GM21717 (cell line): ENCODE results near the gene KRTAP10-1.
"Not testable (repeated sequence)": the region's sequence is repeated elsewhere in the genome, so short reads cannot be mapped to it uniquely, and the experiment has no call there.

Experiments used
- ATAC-seq: cut with Tn5 transposase; IDR thresholded peaks from one replicate; pipeline ENCODE4 v1.9.1; 2021; ENCODE audit warnings: mild to moderate bottlenecking, moderate library complexity; ENCODE audit not compliant: unreplicated experiment

Gene KRTAP10-1

GRCh38 chr21:44506279-44507255 is 33.4 kb downstream of the KRTAP10-1 start:
- ATAC-seq = no peak

DNA sequence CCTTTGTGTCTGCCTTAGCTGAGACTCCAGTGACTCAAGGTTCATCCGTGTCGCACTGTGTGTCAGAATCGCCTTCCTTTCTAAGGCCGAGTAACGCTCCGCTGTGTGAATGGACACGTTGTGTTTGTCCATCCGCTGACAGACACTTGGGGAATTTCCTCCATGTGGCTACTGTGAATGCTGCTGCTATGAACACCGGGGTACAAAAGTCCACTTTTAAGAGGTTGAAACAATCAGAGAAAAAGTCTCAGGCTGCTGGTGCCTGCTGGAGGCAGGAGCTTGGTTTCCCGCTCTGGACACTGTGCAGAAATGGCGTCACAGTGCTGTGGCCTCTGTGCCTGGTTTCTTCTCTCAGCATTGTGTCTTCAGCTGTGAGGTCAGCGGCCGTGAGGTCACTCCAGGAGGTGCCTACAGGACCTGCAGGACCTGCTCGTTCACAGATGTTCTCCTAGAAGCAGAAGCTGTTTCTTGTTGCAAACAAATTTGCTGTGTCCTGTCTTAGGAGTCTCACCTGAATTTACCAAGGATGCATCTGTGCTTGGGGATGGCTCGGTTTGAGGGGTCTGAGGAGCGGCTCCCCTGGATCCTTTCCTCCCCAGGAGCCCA is 34.2 kb downstream of the KRTAP10-1 start:
- no peak for ATAC-seq

GRCh38 chr21:44503901-44504399 is 36.0 kb downstream of the KRTAP10-1 start:
- no peak for ATAC-seq

DNA sequence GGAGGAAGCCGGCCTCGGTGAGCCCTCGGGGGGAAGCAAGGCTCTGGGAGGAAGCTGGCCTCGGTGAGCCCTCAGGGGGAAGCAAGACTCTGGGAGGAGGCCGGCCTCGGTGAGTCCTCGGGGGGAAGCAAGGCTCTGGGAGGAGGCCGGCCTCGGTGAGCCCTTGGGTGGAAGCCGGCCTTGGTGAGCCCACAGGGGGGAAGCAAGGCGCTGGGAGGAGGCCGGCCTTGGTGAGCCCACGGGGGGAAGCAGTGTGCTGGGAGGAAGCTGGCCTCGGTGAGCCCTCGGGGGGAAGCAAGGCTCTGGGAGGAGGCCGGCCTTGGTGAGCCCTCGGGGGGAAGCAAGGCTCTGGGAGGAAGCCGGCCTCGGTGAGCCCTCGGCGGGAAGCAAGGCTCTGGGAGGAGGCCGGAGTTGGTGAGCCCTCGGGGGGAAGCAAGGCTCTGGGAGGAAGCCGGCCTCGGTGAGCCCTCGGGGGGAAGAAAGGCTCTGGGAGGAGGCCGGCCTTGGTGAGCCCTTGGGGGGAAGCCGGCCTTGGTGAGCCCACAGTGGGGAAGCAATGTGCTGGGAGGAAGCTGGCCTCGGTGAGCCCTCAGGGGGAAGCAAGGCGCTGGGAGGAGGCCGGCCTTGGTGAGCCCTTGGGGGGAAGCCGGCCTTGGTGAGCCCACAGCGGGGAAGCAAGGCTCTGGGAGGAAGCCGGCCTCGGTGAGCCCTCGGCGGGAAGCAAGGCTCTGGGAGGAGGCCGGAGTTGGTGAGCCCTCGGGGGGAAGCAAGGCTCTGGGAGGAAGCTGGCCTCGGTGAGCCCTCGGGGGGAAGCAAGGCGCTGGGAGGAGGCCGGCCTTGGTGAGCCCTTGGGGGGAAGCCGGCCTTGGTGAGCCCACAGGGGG is 36.7 kb downstream of the KRTAP10-1 start:
- not testable (repeated sequence) for ATAC-seq

DNA sequence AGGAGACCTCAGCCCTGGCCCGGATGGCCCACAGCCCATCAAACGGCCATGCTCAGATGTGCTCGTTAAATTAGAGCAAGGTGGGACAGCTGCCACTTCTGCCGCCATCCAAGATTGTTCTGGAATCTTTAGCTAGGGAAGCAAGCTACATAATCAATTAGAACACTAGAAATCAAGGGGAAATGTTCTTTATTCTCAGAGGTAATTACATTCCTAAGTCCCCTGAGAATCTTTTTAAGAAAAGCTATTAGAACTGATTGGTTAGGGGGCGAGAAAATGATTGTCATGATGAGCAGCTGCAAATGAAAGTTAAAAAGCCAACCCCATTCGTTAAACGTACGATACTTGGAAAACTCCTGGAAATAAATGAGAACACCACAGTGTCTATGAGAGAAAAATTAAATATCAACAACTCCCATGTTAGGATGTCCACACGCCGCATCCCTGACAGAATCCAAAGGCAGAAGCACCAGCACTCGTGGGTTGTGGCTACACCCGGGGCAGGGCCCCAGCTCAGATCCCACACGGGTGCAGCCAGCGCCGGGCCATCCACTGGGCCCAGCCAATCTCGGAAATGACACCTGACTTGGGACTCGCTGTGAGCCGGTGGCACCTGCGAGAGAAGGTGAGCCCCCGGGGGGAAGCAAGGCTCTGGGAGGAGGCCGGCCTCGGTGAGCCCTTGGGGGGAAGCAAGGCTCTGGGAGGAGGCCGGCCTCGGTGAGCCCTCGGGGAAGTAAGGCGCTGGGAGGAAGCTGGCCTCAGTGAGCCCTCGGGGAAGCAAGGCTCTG is 37.6 kb downstream of the KRTAP10-1 start:
- ATAC-seq = no peak

DNA sequence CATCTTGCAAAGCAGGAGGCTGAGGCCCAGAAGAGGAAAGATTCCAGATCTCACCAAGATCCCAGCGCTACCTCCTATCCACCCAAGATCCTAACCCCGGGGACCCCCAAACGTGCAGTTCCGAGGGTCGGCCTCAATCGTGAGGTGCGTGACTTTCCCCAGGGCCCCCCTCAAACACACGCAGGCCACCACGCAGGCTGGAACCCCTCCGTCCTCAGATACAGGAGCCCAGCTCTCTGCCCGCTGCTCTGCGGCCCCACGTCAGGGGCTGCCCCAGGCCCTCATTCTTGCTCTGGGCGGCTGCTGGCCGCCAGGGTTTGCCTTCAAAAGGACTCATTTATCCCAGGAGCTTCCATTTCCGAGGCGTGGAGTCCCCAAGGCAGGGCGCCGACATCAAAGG is 39.9 kb downstream of the KRTAP10-1 start:
- no peak for ATAC-seq

DNA sequence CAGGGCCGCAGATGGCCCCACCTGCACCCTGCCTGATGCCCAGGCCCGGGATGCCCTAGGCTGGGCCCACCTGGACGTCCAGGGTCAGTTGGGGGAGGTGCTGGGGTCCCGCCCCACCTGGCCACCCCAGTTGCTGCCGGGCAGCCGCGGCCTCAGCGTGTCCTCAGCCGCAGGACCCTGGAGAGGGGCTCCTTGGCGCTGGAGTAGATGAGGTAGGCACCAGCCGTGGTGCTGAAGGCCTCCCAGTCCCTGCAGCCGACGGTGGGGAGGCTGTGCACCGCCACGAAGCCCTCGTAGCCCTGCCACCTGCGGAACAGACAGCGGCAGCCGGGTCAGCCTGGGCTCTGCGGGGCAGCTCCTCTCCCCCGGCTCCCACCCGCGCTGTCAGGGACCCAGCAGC is 40.4 kb downstream of the KRTAP10-1 start:
- no peak for ATAC-seq

DNA sequence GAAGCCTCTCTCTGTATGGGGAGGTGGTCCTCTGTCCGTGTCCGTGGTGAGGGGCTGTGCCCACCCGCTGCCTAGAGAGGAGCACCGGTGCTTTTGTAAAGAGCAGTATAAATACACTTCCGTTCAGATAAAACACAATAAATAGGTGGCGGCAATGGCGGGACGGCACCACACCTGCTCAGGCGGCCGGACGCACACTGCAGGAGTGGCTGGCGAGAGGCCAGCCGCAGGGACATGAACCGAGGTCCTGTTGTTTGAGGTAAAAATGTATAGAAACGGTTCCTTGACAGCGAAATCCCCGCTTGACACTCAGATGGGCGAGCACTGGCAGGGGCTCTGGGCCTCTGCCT is 40.8 kb downstream of the KRTAP10-1 start:
- ATAC-seq = no peak

- ATAC-seq = no peak
Observed at GRCh38 chr21:44498280-44499210, 41.5 kb downstream of the KRTAP10-1 start.

DNA sequence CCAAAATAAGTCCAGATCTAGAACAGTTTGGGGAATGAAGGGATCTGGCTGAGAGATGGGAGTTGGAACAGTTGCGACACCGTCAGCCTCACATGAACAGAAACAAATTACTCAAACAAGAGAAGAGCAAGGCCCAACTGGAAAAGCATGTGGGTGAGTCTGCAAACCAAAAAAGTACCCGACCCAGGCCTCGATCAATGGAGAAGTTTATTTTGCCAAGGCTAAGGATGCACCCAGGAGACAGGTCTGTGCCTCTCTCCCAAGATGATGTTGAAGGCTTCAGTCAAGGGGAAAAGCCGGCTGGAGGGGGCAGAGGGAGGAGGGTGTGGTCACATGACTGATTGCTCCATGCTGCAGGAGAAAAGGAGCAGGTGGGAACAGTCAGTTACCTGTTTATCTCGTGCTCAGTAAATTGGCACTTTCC is 42.3 kb downstream of the KRTAP10-1 start:
- ATAC-seq = no peak

- ATAC-seq = no peak
Observed at GRCh38 chr21:44496564-44497550, 43.1 kb downstream of the KRTAP10-1 start.

GRCh38 chr21:44495611-44496563 is 44.1 kb downstream of the KRTAP10-1 start:
- ATAC-seq = no peak

DNA sequence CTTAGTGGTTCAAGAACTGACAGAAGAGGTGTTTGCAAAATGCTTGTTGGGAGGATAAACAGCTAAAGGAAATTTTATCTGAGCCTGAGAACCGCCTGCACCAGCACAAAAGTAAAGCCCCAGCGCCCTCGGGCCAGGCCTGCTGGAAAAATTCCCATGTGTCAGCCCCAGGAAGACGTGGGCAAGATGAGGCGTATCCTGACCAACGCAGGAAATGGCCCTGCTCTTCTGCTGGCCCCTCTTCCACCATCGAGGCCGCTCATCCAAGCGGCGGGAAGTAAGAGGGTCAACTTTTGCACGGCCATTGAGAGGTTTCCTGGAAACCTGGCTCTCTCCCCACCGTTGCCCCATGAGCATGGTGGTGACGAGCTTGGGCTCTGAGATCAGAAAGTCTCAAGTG is 45.0 kb downstream of the KRTAP10-1 start:
- ATAC-seq = no peak

- no peak for ATAC-seq
Observed at GRCh38 chr21:44494418-44494817, 45.6 kb downstream of the KRTAP10-1 start.

DNA sequence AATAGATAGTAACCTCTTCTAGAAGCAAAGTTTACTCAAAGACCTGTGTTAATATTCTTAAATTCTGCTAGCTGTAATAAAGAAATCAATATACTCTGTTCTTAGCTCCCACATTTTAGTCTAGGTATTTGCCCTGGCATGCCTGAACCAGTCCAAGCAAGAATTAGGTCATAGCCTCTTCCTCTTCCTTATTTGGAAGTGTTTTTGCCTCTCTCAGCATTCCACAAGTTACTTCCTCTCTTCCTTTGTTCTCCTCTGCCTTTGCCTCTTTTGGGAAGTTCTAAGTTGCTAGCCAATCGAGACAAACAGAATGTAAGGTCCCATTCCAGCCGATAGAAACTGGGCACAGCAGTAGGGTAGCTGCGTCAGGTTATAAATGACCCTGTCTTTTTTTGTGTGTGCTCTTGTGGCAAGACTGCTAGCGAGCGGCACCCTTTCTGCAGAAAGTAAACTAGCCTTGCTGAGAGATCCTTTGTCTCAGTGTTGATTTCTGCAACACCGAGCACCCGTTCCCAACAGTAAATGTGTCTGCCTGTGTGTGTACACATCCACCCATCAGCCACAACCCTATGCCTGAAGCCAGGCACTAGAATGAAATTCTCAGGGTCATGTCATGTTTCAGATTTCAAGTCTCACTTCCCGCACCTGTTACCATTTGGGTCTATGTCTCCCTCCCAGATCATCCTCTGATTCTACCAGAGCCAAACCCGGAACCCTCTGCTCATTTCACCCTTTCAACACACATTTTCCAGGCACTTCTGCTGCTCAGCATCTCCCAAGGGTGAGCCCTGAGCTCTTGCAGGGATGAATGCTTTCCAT is 47.2 kb downstream of the KRTAP10-1 start:
- no peak for ATAC-seq

DNA sequence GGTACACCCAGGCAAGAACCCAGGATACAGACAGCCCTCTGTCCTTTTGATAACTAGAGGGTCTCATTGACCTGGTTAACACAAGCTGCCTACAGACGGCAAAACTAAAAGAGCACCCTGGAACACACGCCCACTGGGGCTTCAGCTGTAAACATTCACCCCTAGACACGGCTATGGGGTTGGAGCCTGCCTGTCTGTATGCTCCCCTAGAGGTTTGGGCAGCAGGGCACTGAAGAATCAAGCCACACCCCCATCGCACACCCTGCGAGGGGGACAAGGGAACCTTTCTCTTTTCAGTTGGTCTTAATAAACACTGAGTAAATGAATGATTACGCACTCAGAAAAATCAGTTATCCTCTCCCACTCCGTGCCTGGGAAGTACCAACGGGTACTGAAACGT is 49.2 kb downstream of the KRTAP10-1 start:
- no peak for ATAC-seq
